Ectodermal cell (in vitro differentiated cells): ENCODE data around the gene ZYX.

Experiments
- H3K27ac ChIP-seq: 2 replicates; pipeline ENCODE4 v1.7.0; 2013; ENCODE audit warnings: mild to moderate bottlenecking, low read depth, low read length; ENCODE audit not compliant: insufficient read depth, poor library complexity, severe bottlenecking
- H3K27me3 ChIP-seq: 2 replicates; pipeline ENCODE4 v1.7.0; 2013; ENCODE audit warnings: mild to moderate bottlenecking, low read length; ENCODE audit not compliant: insufficient read depth, control insufficient read depth, poor library complexity, severe bottlenecking
- H3K36me3 ChIP-seq: one replicate; pipeline ENCODE4 v1.7.0; 2013; ENCODE audit warnings: low read length; ENCODE audit not compliant: control insufficient read depth, insufficient read depth
- H3K4me1 ChIP-seq: one replicate; pipeline ENCODE4 v1.7.0; 2013; ENCODE audit warnings: low read length; ENCODE audit not compliant: control insufficient read depth, insufficient read depth
- H3K4me3 ChIP-seq: 2 replicates; pipeline ENCODE4 v1.7.0; 2013; ENCODE audit warnings: low read depth, low read length, control low read depth; ENCODE audit not compliant: insufficient read depth
- H3K9me3 ChIP-seq: 2 replicates; pipeline ENCODE4 v1.7.0; 2013; ENCODE audit warnings: mild to moderate bottlenecking, low read length, moderate library complexity; ENCODE audit not compliant: control insufficient read depth
- WGBS, 2 experiments: methylation state at CpG; one replicate each; pipeline ENCODE4 v1.1.7; 2013; ENCODE audit warnings: missing lambda C conversion rate in 2 of 2; 5-methylcytosine and 5-hydroxymethylcytosine counted together

Gene ZYX

DNA sequence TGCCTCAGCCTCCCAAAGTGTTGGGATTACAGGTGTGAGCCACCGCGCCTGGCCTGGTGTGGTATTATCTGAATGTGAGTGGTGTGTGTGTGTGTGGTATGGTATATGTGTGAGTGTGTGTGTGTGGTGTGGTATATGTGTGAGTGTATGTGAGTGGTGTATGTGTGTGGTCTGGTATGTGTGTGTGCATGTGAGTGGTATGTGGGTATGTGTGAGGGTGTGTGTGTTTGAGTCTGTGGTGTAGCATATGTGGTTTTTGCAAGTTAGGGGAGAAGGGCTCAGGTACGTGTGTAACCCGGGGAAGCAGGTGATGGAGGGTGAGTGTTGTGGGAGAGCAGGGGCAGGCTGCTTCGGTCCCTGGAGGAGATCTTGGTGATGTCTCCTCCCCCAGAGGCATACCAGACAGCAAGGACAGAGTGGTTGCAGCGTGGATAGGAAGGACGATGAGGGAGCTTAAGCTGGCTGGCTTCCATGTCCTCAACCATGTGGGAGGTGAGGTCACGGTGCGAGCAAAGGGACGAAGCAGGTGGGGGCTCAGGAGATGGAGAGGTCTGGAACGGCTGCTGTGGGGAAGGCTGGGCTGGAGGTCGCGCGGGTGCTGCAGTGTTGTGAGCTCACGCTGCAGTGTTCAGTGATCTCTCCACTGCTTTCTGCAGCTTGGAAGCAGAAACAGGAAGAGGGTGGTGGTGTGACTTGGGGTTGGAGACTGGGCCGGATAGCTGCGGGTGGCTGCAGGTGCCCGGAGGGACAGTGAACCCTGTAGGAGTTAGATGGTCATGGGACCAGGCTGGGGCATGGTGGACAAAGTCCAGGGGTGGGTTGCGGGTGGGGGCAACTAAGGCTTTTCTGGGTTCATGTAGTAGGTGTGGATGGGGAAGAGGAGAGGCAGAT is 5.0 kb downstream of the ZYX start:
- H3K27ac ChIP-seq: no peak overlapping the region
- H3K27me3 ChIP-seq: no peaks in the 10 kb centered on the region
- no peaks in the 10 kb centered on the region for H3K9me3 ChIP-seq
- H3K4me1 ChIP-seq: peaks cover 15% of the 10 kb centered on the region
- no peak overlapping the region for H3K4me3 ChIP-seq
- 91 to 92% methylated on average over 19 of the region's 19 CpGs for WGBS, 2 experiments
- peaks cover 25% of the 10 kb centered on the region for H3K36me3 ChIP-seq

DNA sequence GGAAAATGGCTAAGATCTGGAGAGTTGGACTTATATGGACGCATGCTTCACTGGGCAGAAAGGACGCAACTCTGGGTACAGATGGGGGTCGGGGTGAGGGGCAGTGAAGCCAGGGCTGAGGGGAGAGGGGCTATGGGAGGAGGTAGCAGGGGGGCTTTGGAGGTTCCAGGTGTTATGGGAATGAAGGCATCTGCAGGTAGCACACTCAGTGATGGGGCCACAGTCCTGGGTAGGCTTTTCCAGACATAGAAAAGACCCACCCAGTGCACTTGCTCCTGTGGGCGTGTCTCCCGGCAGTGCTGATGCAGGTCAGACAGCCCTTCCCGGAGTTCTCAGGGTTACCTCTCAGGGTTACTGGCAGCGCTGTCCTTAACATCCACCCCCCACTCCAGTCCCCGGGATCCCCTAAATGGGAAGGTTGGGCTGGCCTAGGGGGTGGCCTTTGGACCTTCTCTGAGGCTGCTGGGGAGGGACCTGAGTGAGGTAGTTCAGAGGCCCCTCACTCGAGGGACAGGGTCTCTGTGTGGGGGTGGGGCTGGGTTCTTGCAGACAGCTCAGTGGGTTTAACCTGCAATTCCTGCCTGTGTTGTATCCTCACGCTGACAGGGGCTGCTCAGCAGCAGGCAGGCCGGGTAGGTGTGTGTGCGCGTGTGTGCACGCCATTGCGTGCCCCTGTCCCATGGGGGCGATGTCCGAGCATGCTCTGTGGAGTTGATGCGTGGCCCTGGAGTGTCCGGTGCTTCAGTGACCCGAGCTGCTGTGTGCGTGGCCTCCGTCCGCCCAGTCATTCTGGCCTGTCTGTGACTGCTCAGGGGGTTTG is 6.2 kb downstream of the ZYX start:
- Histone ChIP-seq H3K4me1 (peaks cover 13% of the 10 kb centered on the region), H3K27ac (no peak overlapping the region), H3K9me3 (no peaks in the 10 kb centered on the region), H3K27me3 (no peaks in the 10 kb centered on the region), H3K4me3 (no peak overlapping the region), H3K36me3 (peaks cover 25% of the 10 kb centered on the region)
- 93% methylated on average over 23 of the region's 23 CpGs for WGBS, 2 experiments

DNA sequence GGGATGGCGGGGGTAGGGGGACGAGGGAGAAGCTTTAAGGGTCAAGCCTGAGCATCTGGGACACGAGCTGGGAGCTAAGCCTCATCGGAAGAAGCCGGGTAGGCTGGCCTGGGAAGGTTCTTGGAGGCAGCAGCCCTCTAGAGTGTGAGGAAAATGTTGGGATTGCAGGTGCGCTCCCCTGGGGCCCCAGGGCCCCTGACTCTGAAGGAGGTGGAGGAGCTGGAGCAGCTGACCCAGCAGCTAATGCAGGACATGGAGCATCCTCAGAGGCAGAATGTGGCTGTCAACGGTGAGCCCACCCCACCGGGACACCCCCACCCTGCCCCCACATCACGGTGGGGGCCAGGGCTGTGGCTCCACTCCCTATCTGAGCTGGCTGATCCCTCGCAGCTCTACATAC is 6.9 kb downstream of the ZYX start:
- 94 to 95% methylated on average over 10 of the region's 10 CpGs for WGBS, 2 experiments
- no peak overlapping the region for H3K4me3 ChIP-seq
- no peaks in the 10 kb centered on the region for H3K9me3 ChIP-seq
- H3K27ac ChIP-seq: no peak overlapping the region
- peaks cover 25% of the 10 kb centered on the region for H3K36me3 ChIP-seq
- H3K4me1 ChIP-seq: peaks cover 6% of the 10 kb centered on the region
- no peaks in the 10 kb centered on the region for H3K27me3 ChIP-seq

DNA sequence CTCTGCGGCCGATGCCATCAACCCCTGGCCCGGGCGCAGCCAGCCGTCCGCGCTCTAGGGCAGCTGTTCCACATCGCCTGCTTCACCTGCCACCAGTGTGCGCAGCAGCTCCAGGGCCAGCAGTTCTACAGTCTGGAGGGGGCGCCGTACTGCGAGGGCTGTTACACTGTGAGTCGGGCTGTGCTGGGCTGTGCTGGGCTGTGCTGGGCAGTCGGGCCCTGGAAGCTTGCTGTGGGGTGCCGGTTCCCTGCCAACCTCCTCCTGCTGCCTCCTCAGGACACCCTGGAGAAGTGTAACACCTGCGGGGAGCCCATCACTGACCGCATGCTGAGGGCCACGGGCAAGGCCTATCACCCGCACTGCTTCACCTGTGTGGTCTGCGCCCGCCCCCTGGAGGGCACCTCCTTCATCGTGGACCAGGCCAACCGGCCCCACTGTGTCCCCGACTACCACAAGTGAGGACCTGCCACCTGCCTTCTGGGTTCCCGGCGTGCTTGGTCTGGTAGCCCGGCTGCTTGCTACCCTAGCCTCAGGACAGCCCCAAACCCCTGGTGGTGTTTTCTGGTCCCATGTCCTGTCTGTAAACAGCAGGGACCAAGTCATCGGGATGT is 7.5 kb downstream of the ZYX start:
- Histone ChIP-seq H3K4me3 (no peak overlapping the region), H3K4me1 (peaks cover under 1% of the 10 kb centered on the region), H3K27me3 (no peaks in the 10 kb centered on the region), H3K9me3 (no peaks in the 10 kb centered on the region), H3K27ac (no peak overlapping the region), H3K36me3 (peaks cover 25% of the 10 kb centered on the region)
- 95% methylated on average over 28 of the region's 28 CpGs for WGBS, 2 experiments

DNA sequence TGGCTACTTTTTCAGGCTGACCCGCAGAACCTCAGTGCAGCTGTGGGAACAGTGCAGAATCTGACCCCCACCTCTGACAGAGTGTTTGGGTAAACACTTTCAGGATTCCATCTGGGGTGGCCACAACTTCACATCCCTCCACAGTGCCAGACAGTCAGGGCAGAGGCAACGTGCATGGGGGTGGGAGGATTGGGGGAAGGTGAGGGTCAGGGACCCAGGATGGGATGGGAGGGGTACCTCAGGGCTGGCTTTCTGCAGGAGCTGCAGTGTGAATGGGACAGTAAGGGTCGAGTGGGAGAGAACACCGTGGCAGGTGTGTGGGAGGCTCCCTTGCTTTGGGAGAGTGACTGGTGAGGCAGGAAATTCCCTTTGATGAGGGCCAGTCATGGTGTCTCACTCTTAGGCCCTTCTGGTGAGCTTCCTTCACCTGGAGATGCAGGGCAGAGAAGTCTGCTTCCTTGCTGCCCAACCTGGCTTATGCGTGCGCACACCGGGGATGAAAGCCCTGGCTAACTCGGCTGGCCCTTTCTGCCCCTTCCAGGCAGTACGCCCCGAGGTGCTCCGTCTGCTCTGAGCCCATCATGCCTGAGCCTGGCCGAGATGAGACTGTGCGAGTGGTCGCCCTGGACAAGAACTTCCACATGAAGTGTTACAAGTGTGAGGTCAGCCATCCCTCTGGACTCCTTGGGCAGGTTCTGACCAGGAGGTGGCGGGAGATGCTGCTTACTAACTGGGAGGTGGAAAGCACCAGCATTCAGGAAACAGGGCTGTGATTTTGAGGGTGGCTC is 8.4 kb downstream of the ZYX start:
- H3K36me3 ChIP-seq: peaks cover 25% of the 10 kb centered on the region
- no peaks in the 10 kb centered on the region for H3K4me1 ChIP-seq
- no peaks in the 10 kb centered on the region for H3K27me3 ChIP-seq
- no peak overlapping the region for H3K27ac ChIP-seq
- no peaks in the 10 kb centered on the region for H3K9me3 ChIP-seq
- 93 to 95% methylated on average over 15 of the region's 15 CpGs for WGBS, 2 experiments
- H3K4me3 ChIP-seq: no peak overlapping the region

DNA sequence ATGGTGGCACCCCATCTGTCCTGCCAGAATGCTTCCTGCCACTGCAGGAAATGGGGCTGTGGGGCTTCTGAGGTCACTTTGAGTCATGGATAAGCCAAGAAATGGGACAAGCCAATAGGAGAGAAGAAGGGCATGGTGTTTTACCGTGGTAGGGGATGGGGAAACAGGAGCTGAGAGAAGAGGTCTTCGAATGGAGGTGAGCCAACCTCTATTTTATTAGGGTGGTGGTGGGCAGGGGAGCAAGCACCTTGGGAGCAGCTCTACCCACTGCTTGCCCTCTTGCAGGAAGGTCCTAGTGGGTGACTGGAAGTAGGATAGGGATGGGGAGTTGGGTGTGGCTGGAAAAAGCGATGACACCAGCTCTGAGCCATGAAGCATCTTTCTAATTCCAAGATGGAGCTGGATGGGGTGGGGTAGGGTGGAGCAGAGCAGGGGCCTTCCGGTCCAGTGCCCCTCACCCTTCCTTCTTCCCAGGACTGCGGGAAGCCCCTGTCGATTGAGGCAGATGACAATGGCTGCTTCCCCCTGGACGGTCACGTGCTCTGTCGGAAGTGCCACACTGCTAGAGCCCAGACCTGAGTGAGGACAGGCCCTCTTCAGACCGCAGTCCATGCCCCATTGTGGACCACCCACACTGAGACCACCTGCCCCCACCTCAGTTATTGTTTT is 9.1 kb downstream of the ZYX start:
- Histone ChIP-seq H3K4me1 (no peaks in the 10 kb centered on the region), H3K27ac (no peak overlapping the region), H3K9me3 (no peaks in the 10 kb centered on the region), H3K36me3 (peaks cover 25% of the 10 kb centered on the region), H3K27me3 (no peaks in the 10 kb centered on the region), H3K4me3 (no peak overlapping the region)
- 91 to 94% methylated on average over 10 of the region's 10 CpGs for WGBS, 2 experiments

DNA sequence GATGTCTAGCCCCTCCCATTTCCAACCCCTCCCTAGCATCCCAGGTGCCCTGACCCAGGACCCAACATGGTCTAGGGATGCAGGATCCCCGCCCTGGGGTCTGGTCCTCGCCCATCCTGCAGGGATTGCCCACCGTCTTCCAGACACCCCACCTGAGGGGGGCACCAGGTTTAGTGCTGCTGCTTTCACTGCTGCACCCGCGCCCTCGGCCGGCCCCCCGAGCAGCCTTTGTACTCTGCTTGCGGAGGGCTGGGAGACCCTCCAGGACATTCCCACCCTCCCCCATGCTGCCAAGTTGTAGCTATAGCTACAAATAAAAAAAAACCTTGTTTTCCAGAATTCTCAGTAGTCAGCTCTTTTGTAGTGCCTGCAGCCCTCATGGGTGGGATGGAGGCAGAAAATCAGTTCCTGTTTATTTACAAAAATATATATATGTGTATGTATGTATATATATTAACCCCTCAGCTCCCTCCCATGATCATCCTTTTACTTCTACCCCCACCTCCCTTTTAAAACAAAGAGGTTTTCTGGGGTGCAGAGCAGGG is 9.7 kb downstream of the ZYX start:
- 91 to 96% methylated on average over 9 of the region's 9 CpGs for WGBS, 2 experiments
- Histone ChIP-seq H3K36me3 (peaks cover 25% of the 10 kb centered on the region), H3K9me3 (no peaks in the 10 kb centered on the region), H3K4me3 (no peak overlapping the region), H3K27ac (no peak overlapping the region), H3K27me3 (no peaks in the 10 kb centered on the region), H3K4me1 (no peaks in the 10 kb centered on the region)

DNA sequence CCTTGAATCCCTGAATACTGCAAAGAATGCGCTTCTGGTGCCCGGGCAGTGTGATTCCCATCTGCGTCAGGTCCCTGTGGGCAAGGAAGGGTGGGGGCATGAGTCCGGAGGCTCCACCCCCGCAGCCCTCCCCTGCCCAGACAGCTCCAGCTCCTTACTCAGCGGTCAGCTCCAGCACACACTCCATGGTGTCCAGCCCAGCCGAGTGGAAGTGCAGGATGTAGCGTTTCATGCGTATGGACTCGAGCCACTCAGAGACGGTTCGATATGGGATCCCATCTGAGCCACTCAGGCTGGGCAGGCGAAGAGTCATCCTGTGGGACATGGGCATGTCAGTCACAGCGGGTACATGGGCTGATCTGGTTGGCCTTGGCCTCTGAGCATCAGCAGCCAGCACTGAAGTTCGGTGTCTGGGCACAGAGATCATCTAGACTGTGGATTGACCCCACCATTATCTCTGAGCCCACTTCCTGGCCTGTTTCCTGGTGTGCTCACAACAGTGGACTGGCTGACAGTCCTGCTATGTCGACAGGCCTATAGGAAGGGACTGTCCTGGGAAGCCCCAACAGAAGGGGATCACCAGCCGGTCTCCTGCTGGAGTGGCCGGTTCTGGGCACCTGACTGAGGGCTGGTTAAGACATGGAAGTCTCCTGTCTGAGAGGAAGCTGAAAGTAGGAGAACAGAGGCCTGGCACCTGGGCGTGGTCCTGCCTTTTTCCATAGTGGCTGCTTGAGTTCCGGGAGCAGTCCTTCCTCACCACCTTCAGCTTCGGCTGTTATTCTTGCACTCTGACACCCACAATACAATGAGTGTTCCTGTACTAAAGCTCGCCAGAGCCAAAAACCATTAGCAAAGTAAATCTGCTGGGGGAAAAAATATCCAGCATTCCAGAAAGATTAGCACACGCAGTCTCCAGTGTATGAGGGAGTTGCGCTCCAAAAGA is 10.6 kb downstream of the ZYX start:
- WGBS, 2 experiments: 92 to 94% methylated on average over 24 of the region's 24 CpGs
- Histone ChIP-seq H3K27me3 (no peaks in the 10 kb centered on the region), H3K4me1 (no peaks in the 10 kb centered on the region), H3K4me3 (no peak overlapping the region), H3K27ac (no peak overlapping the region), H3K9me3 (no peaks in the 10 kb centered on the region), H3K36me3 (peaks cover 25% of the 10 kb centered on the region)
